ENCODE measurements around the gene DENND2D. TPM values are rescaled to one million over a fixed set of nuclear protein-coding genes. Genes with fewer than 3 reads are reported as not detected.

DENND2D gene
- total and polyA plus RNA-seq, 2 donors (not counting 1 experiment from before 2014, with no cell fraction given) = 48.0 to 111 TPM

DNA sequence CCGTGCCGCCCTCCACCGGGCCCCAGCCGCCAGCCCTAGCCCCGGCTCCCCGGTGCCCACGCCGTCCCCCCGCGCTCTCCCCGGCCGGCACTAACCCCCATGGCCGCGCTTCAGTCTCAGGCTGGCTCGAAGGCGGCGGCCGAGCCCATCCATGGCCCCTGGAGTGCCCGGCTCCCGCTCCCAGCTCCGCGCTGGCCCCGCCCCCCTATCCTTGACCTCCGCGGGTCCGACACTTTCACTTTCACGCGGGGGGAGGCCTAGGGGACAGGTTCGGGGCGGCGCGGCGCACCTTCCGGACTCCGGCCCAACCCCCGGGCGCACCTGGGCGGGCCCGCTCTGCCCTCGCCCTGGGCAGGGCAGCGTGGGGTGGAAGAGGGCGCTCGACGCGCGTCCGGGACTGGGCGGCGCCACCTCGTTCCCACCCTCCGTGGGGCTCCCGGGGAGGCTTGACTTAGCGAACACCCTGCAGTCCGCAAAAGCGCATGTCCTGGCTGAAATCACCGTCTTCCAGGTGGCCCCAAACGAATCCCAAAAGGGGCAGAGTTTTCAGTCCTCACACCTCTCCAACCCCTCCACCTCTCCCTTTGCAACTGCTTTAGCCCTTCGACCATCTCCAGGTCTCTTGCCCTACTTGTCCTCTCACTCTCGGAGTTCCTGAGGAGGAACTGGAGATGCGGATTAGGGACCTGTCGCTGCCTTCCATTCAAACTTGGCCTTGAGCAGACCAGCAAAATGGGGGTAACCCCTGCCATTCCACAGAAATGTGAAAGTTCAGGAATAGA lies 3.9 kb upstream of the DENND2D start:
- Histone ChIP-seq H3K79me2 (ENCODE audit: control insufficient read depth, insufficient read depth, low read length) (peaks cover 42% of the 10 kb centered on the region), H4K20me1 (ENCODE audit: control insufficient read depth, insufficient read depth, low read length, poor library complexity, severe bottlenecking) (no peaks in the 10 kb centered on the region), H3K4me3 (ENCODE audit: control extremely low read depth in 1 of 5, extremely low read depth in 1 of 5, insufficient read depth in 1 of 5, low read depth in 2 of 5, low read length in 4 of 5) (peak overlapping the region; percentile 12 to 87 (median 71)), H3K9ac (ENCODE audit: low read length) (peak overlapping the region; percentile 83), H3K27ac (ENCODE audit: low read length in 2 of 2) (peak overlapping the region; percentile 88 to 96), H3K36me3 (replicated peaks in 1 of 2; ENCODE audit: control extremely low read depth in 1 of 2, control insufficient read depth in 1 of 2, extremely low read depth in 1 of 2, insufficient read depth in 2 of 2, low read length in 1 of 2) (peaks cover 0 to 13% of the 10 kb centered on the region in 2 experiments), H3K4me1 (ENCODE audit: control insufficient read depth in 2 of 2, insufficient read depth in 2 of 2, low read length in 2 of 2) (peaks cover 58 to 68% of the 10 kb centered on the region in 2 donors), H3K27me3 (replicated peaks in 1 of 4; ENCODE audit: control extremely low read depth in 1 of 4, control insufficient read depth in 3 of 4, insufficient read depth in 4 of 4, low read length in 3 of 4) (no peaks in the 10 kb centered on the region), H2AFZ (ENCODE audit: insufficient read depth, low read depth, low read length, poor library complexity, severe bottlenecking) (peak overlapping the region; percentile 84), H3K4me2 (replicated peaks; ENCODE audit: low read depth, low read length, poor library complexity, severe bottlenecking) (peak overlapping the region; percentile 88), H3K9me3 (ENCODE audit: control extremely low read depth in 1 of 3, control insufficient read depth in 2 of 3, insufficient read depth in 1 of 3, low read length in 2 of 3) (no peaks in the 10 kb centered on the region)
- TF ChIP-seq, protein P1, sequence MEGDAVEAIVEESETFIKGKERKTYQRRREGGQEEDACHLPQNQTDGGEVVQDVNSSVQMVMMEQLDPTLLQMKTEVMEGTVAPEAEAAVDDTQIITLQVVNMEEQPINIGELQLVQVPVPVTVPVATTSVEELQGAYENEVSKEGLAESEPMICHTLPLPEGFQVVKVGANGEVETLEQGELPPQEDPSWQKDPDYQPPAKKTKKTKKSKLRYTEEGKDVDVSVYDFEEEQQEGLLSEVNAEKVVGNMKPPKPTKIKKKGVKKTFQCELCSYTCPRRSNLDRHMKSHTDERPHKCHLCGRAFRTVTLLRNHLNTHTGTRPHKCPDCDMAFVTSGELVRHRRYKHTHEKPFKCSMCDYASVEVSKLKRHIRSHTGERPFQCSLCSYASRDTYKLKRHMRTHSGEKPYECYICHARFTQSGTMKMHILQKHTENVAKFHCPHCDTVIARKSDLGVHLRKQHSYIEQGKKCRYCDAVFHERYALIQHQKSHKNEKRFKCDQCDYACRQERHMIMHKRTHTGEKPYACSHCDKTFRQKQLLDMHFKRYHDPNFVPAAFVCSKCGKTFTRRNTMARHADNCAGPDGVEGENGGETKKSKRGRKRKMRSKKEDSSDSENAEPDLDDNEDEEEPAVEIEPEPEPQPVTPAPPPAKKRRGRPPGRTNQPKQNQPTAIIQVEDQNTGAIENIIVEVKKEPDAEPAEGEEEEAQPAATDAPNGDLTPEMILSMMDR (IDR thresholded peaks at IDR 0.05) = no peak
- TF ChIP-seq EZH2 (IDR thresholded peaks at IDR 0.05; ENCODE audit: borderline replicate concordance, insufficient read depth, low read depth, low read length, poor library complexity, severe bottlenecking) = no peak
- intact Hi-C loops (cut with micrococcal nuclease) = loop anchor here (1.0 to 10.0 kb wide), 7 partner anchors 12 to 420 kb away; partner anchors contain the start of genes ATP5PB, CEPT1, DRAM2 and LRIF1
- ChIA-PET CTCF (interaction anchor here (0.7 to 9.3 kb wide), 9 partner anchors 13 to 238 kb away, joined by 3 to 205 read pairs (median 3); no protein-coding TSS in a partner anchor), POLR2A (interaction anchor here (0.7 to 7.8 kb wide), 13 partner anchors 12 to 303 kb away, joined by 3 to 138 read pairs (median 5); partner anchors contain the start of genes CEPT1 and DRAM2)
- 1% methylated on average over 60 of the region's 61 CpGs for WGBS (ENCODE audit: insufficient coverage)
- ATAC-seq (ENCODE audit: low read depth) (peak; percentile 83), DNase-seq (peak; percentile 85)
- Mint-ChIP-seq H3K27me3 (no peaks in the 10 kb centered on the region), H3K27ac (peak overlapping the region; percentile 96), H3K4me3 (peak overlapping the region; percentile 91), H3K9me3 (ENCODE audit: insufficient read depth) (no peaks in the 10 kb centered on the region), H3K4me1 (peaks cover 76% of the 10 kb centered on the region)

Data from B cell (primary cell).